HG02571 (cell line): ENCODE measurements around the gene CPSF3.
"Not testable (repeated sequence)": the region's sequence is repeated elsewhere in the genome, so short reads cannot be mapped to it uniquely, and the experiment has no call there.

Experiments
- ATAC-seq: cut with Tn5 transposase; IDR thresholded peaks from one replicate; pipeline ENCODE4 v1.9.1; 2021; ENCODE audit warnings: mild to moderate bottlenecking, moderate library complexity; ENCODE audit not compliant: unreplicated experiment

Gene CPSF3

GRCh38 chr2:9392898-9393765 lies 30.3 kb upstream of the CPSF3 start:
- ATAC-seq = no peak

DNA sequence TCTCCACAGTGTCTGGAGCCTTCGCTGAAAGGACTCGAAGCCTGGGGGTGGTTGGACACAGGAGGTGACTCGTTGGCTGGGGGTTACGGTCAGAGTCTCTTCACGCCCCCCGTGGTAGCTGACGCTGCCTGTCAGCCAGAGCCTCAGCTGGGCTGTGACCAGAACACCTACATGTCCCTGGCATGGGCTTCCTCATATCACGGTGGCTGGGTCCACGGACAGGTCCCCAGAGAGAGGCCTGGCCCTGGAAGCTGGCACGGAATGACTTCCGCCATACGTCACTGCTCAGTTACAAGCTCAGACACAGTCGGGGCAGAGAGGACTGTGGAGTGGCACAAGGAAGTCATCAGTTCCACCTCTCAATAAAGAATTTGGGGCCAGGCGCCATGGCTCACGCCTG lies 28.6 kb upstream of the CPSF3 start:
- ATAC-seq = no peak

GRCh38 chr2:9397201-9397600 lies 26.3 kb upstream of the CPSF3 start:
- ATAC-seq = no peak

GRCh38 chr2:9398251-9398650 lies 25.2 kb upstream of the CPSF3 start:
- not testable (repeated sequence) for ATAC-seq

DNA sequence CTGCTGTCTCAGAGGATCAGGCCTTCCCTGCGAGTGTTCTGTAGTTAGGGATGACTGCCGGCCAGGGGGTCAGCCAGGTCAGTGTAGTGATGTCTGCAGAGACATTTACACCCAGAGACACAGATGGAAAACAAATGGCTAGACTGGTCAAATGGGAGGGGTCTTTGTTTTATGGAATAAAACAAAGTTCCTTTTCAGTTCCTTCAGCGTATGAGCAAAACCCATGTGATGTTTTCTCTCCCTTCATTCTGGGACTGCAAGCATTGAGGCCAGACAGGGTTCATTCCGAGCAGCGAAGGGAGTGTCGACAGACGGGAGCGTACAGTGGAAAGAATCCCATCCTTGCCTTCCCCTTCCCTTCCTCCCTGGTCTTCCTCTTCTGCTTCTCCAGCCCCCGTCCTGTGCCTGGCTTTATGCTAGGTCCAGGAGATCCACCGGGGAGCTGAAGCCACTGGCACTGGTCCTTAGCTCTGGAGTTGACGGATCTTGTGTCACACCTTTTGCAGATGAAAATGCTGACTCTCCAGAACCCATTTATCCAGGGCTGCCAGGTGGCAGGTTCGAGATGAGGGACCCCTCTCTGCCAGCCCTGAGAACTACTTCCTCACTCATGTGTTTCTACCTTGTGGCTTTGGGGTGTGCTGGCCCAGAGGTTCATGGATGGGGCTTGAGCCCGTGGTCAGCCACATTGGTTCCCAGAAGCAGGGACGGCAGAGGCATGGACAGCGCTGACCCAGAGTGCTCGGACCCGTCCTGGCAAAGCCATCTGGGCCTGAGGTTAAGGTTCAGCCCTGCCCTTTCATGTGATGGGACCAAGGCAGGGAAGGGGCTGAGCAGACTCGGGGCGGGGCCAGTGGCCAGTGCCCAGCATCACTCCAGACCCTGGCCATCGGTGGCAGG lies 24.3 kb upstream of the CPSF3 start:
- ATAC-seq = no peak

- no peak for ATAC-seq
Measured at GRCh38 chr2:9400268-9401058, 23.0 kb upstream of the CPSF3 start.

DNA sequence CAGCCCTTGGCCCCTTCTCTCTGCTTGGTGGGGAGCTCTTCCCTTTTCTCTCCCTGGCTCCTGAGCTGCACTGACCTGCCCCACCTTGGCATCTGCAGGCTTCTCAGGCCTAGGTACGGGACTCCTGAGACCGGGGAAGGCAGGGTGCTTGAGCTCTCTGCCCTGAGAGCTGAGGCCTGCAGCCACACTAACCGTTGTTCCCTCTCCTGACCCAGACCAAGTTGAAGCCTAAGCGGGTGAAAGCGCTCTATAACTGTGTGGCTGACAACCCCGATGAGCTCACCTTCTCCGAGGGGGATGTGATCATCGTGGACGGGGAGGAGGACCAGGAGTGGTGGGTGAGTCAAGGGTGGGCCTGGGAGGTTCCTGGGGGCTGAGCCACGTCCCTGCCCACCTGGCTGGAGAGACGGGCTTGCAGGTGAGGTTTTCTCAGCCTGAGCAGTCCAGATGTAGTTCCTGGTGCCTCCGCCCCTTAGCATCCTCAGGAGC lies 22.4 kb upstream of the CPSF3 start:
- ATAC-seq = no peak

DNA sequence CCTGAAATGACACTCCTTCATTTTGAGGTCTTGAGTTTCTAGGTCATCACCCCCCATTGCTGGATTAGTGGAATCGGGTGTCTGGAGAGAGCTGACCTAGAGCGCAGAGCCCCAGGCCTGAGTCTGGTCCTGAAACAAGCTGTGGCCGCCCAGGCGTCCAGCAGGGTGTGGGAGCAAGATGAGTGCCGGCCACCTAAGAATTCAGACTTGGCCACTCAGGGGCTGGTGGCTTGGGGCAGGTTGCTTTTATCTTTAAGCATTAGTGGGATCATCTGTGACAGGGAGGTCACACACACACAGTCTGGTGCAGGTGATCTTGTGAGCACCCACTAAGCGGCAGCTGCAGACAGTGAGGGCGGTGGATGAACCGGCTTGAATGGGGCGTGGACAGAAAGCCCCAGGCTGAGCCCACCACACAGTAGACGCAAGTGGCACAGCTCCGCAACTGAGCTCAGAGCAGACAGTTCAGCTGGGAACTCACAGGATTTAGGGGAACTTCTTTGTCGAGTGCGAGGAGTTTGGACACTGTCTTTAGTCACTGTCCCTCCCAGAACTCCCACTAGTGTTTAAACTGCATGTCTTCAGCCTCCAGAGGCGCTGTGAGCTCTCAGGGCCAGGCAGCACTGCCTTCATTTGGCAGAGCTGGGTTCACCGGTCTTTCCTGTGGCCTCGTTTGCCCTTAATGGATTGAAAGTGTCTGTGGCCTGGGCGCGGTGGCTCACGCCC lies 21.6 kb upstream of the CPSF3 start:
- ATAC-seq = no peak

DNA sequence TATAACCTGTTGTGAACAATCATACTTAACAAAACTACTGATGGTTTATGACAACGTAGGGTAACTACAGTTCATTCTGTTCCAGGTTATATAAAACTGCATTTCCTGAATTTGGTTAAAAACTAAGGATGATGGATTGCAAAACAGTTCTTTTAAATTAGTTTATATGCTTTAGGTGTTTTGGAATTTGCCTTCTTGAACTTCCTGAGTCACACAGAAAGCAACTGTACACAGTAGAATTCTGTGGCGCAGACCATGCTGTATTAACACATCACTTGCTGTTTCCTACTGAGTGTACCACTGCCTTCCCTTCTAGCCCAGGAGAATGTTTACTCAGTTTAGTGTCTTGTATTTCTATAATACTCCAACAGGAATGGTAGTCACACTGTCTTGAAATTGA lies 19.5 kb upstream of the CPSF3 start:
- ATAC-seq = no peak

DNA sequence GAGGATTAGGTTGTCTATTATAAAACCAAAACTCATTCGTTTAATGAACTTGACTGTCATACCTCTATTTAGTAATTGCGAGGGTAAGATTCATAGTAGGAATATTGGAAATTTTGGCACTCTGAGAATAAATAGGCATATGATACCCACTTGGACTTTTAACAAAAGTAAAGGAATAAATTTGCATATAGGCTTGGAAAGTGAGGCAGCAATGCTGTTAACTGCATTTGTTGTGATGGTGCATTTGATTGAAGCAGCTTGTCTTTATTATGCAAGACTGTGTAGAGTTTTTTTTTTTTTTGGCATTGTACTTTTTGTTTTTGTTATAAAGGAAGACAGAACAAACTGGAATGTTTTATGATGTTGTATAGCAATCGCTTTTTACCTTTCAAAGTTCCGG lies 19.0 kb upstream of the CPSF3 start:
- ATAC-seq = no peak

- no peak for ATAC-seq
Measured at GRCh38 chr2:9405636-9406035, 17.8 kb upstream of the CPSF3 start.

- ATAC-seq = no peak
Measured at GRCh38 chr2:9406529-9407362, 16.7 kb upstream of the CPSF3 start.

GRCh38 chr2:9407363-9407811 lies 16.1 kb upstream of the CPSF3 start:
- ATAC-seq = no peak

- ATAC-seq = no peak
Measured at GRCh38 chr2:9408641-9409151, 14.8 kb upstream of the CPSF3 start.

DNA sequence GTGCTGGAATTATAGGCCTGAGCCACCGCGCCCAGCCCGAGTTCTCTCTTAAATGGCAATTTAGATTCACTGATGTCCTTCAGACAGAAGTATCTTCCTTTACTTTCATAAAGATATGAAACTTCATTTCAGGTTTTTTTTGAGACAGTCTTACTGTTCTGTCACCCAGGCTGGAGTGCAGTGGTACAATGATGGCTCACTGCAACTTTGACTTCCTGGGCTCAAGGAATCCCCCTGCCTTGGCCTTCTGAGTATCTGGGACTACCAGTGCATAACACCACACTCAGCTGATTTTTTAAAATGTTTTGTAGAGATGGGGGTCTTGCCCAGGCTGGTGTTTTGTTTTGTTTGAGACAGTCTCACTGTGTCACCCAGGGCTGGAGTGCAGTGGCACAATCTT lies 13.3 kb upstream of the CPSF3 start:
- no peak for ATAC-seq

- no peak for ATAC-seq
Measured at GRCh38 chr2:9412781-9413180, 10.7 kb upstream of the CPSF3 start.

- ATAC-seq = no peak
Measured at GRCh38 chr2:9415516-9416169, 7.8 kb upstream of the CPSF3 start.

GRCh38 chr2:9416267-9416961 lies 7.0 kb upstream of the CPSF3 start:
- no peak for ATAC-seq
